Adrenal gland (tissue), 5 donors: ENCODE results near the gene NOVA2.

ENCODE experiments used
- CTCF ChIP-seq, 6 experiments: fragments of 450-650 bp in 4 of 6; fragments of 200-600 bp in 2 of 6; sonication (generic) in 1 of 6; IDR thresholded peaks; 1 replicate in 5 of 6; 2 replicates in 1 of 6; pipeline versions ENCODE4 v1.5.1 to v1.8.0; 2016 to 2021; ENCODE audit warnings: antibody characterized with exemption in 6 of 6, mild to moderate bottlenecking in 2 of 6, moderate library complexity in 1 of 6
- POLR2A ChIP-seq, 2 donors: fragments of 450-650 bp; IDR thresholded peaks; one replicate each; pipeline ENCODE4 v1.6.1; 2017; ENCODE audit warnings: antibody characterized with exemption in 2 of 2, mild to moderate bottlenecking in 2 of 2, moderate library complexity in 1 of 2
- donor health status: DM: no; HTN: no; CAD: no.

- TF ChIP-seq POLR2A (IDR thresholded peaks at IDR 0.05), result no peak
- TF ChIP-seq CTCF (IDR thresholded peaks at IDR 0.05), result no peak
Observed at GRCh38 chr19:45998834-45999233, 25.2 kb upstream of the NOVA2 start.
